ENCODE results near the gene TSR3.

GRCh38 chr16:1340730-1341494, 10.8 kb downstream of the TSR3 start:
- TF ChIP-seq CTCF (IDR thresholded peaks at IDR 0.05; ENCODE audit: insufficient read depth, low read length, poor library complexity, severe bottlenecking) (no peak), EZH2phosphoT487 (conservative IDR thresholded peaks at IDR 0.05; ENCODE audit: low read length) (no peak)
